ENCODE measurements around the gene ADRA2A.

- TF ChIP-seq CTCF (IDR thresholded peaks at IDR 0.05; ENCODE audit: poor library complexity) (no peak), EZH2 (IDR thresholded peaks at IDR 0.05; ENCODE audit: borderline replicate concordance) (no peak)
Observed at GRCh38 chr10:111081595-111081994, 4.8 kb downstream of the ADRA2A start.
